Hepatocyte (in vitro differentiated cells): ENCODE measurements around the gene EXD3. TPM values are rescaled to one million over a fixed set of nuclear protein-coding genes. Genes with fewer than 3 reads are reported as not detected.

Source experiments
- DNase-seq: peaks from one replicate; pipeline ENCODE4 v3.0.0-alpha.2; 2016; ENCODE audit warnings: low spot score
- H2AFZ ChIP-seq: fragments of 200-600 bp; sonication (generic); 2 replicates; pipeline ENCODE4 v1.6.0; 2016; ENCODE audit warnings: antibody characterized with exemption, mild to moderate bottlenecking
- H3K27ac ChIP-seq: fragments of 200-600 bp; sonication (generic); 2 replicates; pipeline ENCODE4 v1.5.1; 2016; ENCODE audit warnings: mild to moderate bottlenecking
- H3K27me3 ChIP-seq: fragments of 200-600 bp; sonication (generic); 2 replicates; pipeline ENCODE4 v1.6.1; 2016
- H3K36me3 ChIP-seq: fragments of 200-600 bp; sonication (generic); replicated peaks from 2 replicates; pipeline ENCODE4 v1.5.1; 2016; ENCODE audit warnings: low read depth; ENCODE audit not compliant: insufficient read depth
- H3K4me1 ChIP-seq: fragments of 200-600 bp; sonication (generic); 2 replicates; pipeline ENCODE4 v1.5.1; 2016; ENCODE audit warnings: mild to moderate bottlenecking, moderate library complexity; ENCODE audit not compliant: insufficient read depth
- H3K4me2 ChIP-seq: fragments of 200-600 bp; sonication (generic); 2 replicates; pipeline ENCODE4 v1.6.0; 2016
- H3K4me3 ChIP-seq: fragments of 200-600 bp; sonication (generic); 2 replicates; pipeline ENCODE4 v1.5.1; 2016; ENCODE audit warnings: mild to moderate bottlenecking
- H3K79me2 ChIP-seq: fragments of 200-600 bp; sonication (generic); 2 replicates; pipeline ENCODE4 v1.6.0; 2017; ENCODE audit warnings: mild to moderate bottlenecking
- H3K9me2 ChIP-seq: fragments of 200-600 bp; sonication (generic); replicated peaks from 2 replicates; pipeline ENCODE4 v1.6.0; 2017; ENCODE audit warnings: mild to moderate bottlenecking; ENCODE audit not compliant: insufficient read depth
- H3K9me3 ChIP-seq: fragments of 200-600 bp; sonication (generic); 2 replicates; pipeline ENCODE4 v1.5.1; 2016; ENCODE audit warnings: low read depth, mild to moderate bottlenecking
- H4K20me1 ChIP-seq: fragments of 200-600 bp; sonication (generic); 2 replicates; pipeline ENCODE4 v1.6.0; 2016; ENCODE audit warnings: mild to moderate bottlenecking; ENCODE audit not compliant: insufficient read depth, poor library complexity, severe bottlenecking
- CTCF ChIP-seq: fragments of 200-600 bp; sonication (generic); IDR thresholded peaks from 2 replicates; pipeline ENCODE4 v1.5.1; 2016; ENCODE audit warnings: antibody characterized with exemption, mild to moderate bottlenecking; ENCODE audit not compliant: poor library complexity
- EZH2 ChIP-seq: fragments of 200-600 bp; sonication (generic); IDR thresholded peaks from 2 replicates; pipeline ENCODE4 v1.6.1; 2016; ENCODE audit warnings: antibody characterized with exemption, mild to moderate bottlenecking, borderline replicate concordance
- EZH2phosphoT487 ChIP-seq: fragments of 200-600 bp; sonication (generic); IDR thresholded peaks from one replicate; pipeline ENCODE4 v1.6.1; 2018; ENCODE audit warnings: antibody characterized with exemption, mild to moderate bottlenecking, low read depth, moderate library complexity; ENCODE audit not compliant: unreplicated experiment, severe bottlenecking
- WGBS: methylation state at CpG from one replicate; pipeline ENCODE4 v1.1.6; 2016; ENCODE audit warnings: low lambda C conversion rate; ENCODE audit errors: missing lambda C conversion rate; 5-methylcytosine and 5-hydroxymethylcytosine counted together
- polyA plus RNA-seq: library from polyadenylated mRNA; unstranded; fragments of >200 nt; fragmentation: Nextera tagmentation; extraction: Ambion mirVana; gene quantifications from 2 replicates; pipeline ENCODE4 v1.2.1, GENCODE V29; 2016
- total RNA-seq: library from RNA; depleted of rRNA; stranded (reverse); fragments of >200 nt; gene quantifications from 2 replicates; pipeline ENCODE4 v1.2.3, GENCODE V29; 2014

EXD3 gene
- total and polyA plus RNA-seq, 2 experiments from 2014 or later: 11.8 to 21.6 TPM

- no peak for TF ChIP-seq EZH2phosphoT487
- no peak for TF ChIP-seq CTCF
- TF ChIP-seq EZH2: no peak
These were observed 38.9 kb downstream of the EXD3 start for GRCh38 chr9:137383784-137384756.

GRCh38 chr9:137383081-137383783, 39.7 kb downstream of the EXD3 start:
- 78% methylated on average over 21 of the region's 27 CpGs for WGBS
- no peak overlapping the region for H3K27ac ChIP-seq
- H3K9me3 ChIP-seq: no peaks in the 10 kb centered on the region
- no peaks in the 10 kb centered on the region for H3K36me3 ChIP-seq
- no peak for DNase-seq
- no peak overlapping the region for H2AFZ ChIP-seq
- H3K4me2 ChIP-seq: no peak overlapping the region
- no peaks in the 10 kb centered on the region for H3K79me2 ChIP-seq
- no peaks in the 10 kb centered on the region for H3K27me3 ChIP-seq
- TF ChIP-seq EZH2: no peak
- TF ChIP-seq CTCF: no peak
- no peak for TF ChIP-seq EZH2phosphoT487
- H3K4me1 ChIP-seq: no peaks in the 10 kb centered on the region
- no peak overlapping the region for H3K4me3 ChIP-seq
- H3K9me2 ChIP-seq: no peaks in the 10 kb centered on the region
- H4K20me1 ChIP-seq: no peaks in the 10 kb centered on the region

More at GRCh38 chr9:137383784-137384756, 38.9 kb downstream of the EXD3 start:
- 92% methylated on average over 32 of the region's 39 CpGs for WGBS
- Histone ChIP-seq H3K27ac (no peak overlapping the region), H3K27me3 (no peaks in the 10 kb centered on the region), H3K9me3 (no peaks in the 10 kb centered on the region), H2AFZ (no peak overlapping the region), H3K36me3 (no peaks in the 10 kb centered on the region), H3K79me2 (no peaks in the 10 kb centered on the region), H3K4me3 (no peak overlapping the region), H3K9me2 (no peaks in the 10 kb centered on the region), H3K4me2 (no peak overlapping the region), H3K4me1 (no peaks in the 10 kb centered on the region), H4K20me1 (no peaks in the 10 kb centered on the region)
- no peak for DNase-seq

- Histone ChIP-seq H4K20me1 (no peaks in the 10 kb centered on the region), H2AFZ (no peak overlapping the region), H3K27me3 (no peaks in the 10 kb centered on the region), H3K27ac (no peak overlapping the region), H3K79me2 (no peaks in the 10 kb centered on the region), H3K36me3 (no peaks in the 10 kb centered on the region), H3K4me3 (no peak overlapping the region), H3K4me2 (no peak overlapping the region), H3K4me1 (no peaks in the 10 kb centered on the region), H3K9me2 (no peaks in the 10 kb centered on the region), H3K9me3 (no peaks in the 10 kb centered on the region)
- TF ChIP-seq EZH2 (no peak), EZH2phosphoT487 (no peak), CTCF (no peak)
- WGBS: 85% methylated on average over 17 of the region's 25 CpGs
- DNase-seq: no peak
These were observed 40.4 kb downstream of the EXD3 start for GRCh38 chr9:137382444-137383080.
